Heart left ventricle (tissue), 13 donors: Measurements from ENCODE around the gene TNRC18.

Experiments
- CTCF ChIP-seq, 12 donors: fragments of 200-600 bp; sonication (generic) in 4 of 12; IDR thresholded peaks; one replicate each; pipeline versions ENCODE4 v1.5.0 to v1.8.0; 2018 to 2022; ENCODE audit warnings: antibody characterized with exemption in 12 of 12, mild to moderate bottlenecking in 5 of 12
- POLR2A ChIP-seq, 2 donors: fragments of 450-650 bp; IDR thresholded peaks; one replicate each; pipeline ENCODE4 v1.6.1; 2017; ENCODE audit warnings: antibody characterized with exemption in 2 of 2, mild to moderate bottlenecking in 2 of 2, moderate library complexity in 2 of 2
- donor health status: ischemic (EF 13 %, LVEDD 7.1; RV severe dilation, severe dysfunction).
- donor health status: DM: no; HTN: yes; CAD: no.
- donor health status: DM: no; HTN: no; CAD: no.
- donor health status: ischemic (EF 25% LVEDD 6.9; RV normal size, moderate dysfunction).
- donor health status: ischemic (EF 25% LVEDD 5.7; RV mildly dilated, moderate dysfunction).
- donor health status: ischemic (EF 35%, LVEDD 5.7; RV mildly dilated, moderate dysfunction).
- donor health status: nonischemic (EF 11% LVEDD 7.7; RV severe dilation, severe dysfunction).
- donor health status: DM: yes; HTN: yes; CAD: no.
- donor health status: PGD.
- donor health status: ischemic (EF 29% LVEDD 5.4; RV normal size, mild dysfunction).
- donor health status: nonischemic (EF 23%, LVEDD 6.1; RV moderate dilation, normal function).

GRCh38 chr7:5384618-5385017 lies 39.0 kb downstream of the TNRC18 start:
- TF ChIP-seq CTCF (IDR thresholded peaks at IDR 0.05) (no peak), POLR2A (IDR thresholded peaks at IDR 0.05) (no peak)
